Skin of body (tissue), 2 donors: ENCODE data around the gene GPR61. TPM values are rescaled to one million over a fixed set of nuclear protein-coding genes. Genes with fewer than 3 reads are reported as not detected.

Experiments used
- DNase-seq: peaks from one replicate; lab custom pipeline; 2025; lab: John Stamatoyannopoulos, UW
- total RNA-seq: library from RNA; depleted of rRNA; stranded (reverse); fragments of >200 nt; gene quantifications from one replicate; pipeline ENCODE4 v1.2.3, GENCODE V29; 2014

The GPR61 gene
- total RNA-seq, 1 donor from 2014 or later: under 0.01 TPM

- DNase-seq: no peak
Observed at GRCh38 chr1:109508873-109509175, 30.8 kb upstream of the GPR61 start.

GRCh38 chr1:109509176-109510134, 30.2 kb upstream of the GPR61 start, which contains the start of gene AMIGO1:
TSS of gene AMIGO1 (minus strand) at chr1:109509727. CDS start at chr1:109508912, 815 bp downstream.
- no peak for DNase-seq

DNA sequence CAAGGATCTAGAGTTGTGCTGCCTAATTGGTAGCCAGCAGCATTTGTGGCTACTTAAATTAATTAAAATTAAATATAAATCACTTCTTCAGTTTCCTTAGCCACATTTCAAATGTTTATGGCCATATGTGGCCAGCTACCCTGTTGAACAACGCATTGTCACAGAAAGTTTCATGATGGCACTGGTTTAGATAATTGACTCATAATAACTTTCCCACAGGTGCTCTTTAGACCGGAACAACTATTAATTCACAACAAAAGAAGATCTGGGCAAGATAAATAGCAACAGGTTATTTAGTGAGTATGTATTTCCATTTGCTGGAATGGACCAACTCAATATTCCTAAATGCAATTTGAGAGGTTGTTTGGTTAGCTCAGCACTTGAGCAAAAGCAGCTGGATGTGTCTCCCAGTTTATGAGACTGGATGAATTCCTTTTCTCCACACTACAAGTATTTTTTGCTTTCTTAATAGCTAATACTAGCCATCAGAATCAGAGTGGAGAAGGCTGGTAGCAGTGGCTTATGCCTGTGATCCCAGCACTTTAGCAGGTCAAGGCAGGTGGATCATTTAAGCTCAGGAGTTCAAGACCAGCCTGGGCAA, 26.5 kb upstream of the GPR61 start:
- DNase-seq: no peak

GRCh38 chr1:109514846-109515245, 24.8 kb upstream of the GPR61 start:
- DNase-seq: no peak

- DNase-seq: peak; percentile 16
Observed at GRCh38 chr1:109516872-109517271, 22.8 kb upstream of the GPR61 start.

GRCh38 chr1:109517337-109517736, 22.3 kb upstream of the GPR61 start:
- no peak for DNase-seq

- DNase-seq: peak; percentile 53
Observed at GRCh38 chr1:109521002-109521951, 18.4 kb upstream of the GPR61 start.

GRCh38 chr1:109522026-109522425, 17.6 kb upstream of the GPR61 start:
- DNase-seq: no peak

DNA sequence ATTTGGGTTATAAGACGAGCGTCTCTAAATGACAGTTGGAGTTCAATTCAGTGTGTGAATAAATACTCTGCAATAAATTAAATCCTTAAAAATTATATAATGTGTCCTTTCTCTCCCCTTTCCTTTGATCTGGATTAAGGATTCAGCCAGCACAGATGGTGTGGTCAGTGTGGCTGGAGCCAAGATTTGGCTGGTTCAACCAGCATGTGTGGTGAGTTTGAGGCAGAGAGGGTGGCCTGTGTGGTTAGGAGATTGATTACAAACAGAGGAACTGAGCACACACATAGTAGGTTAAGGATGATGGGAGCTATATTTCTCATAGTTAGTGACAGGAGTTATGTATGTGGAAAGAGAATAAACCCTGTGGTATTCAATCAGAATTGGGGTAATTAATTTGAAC, 16.0 kb upstream of the GPR61 start:
- DNase-seq: no peak

DNA sequence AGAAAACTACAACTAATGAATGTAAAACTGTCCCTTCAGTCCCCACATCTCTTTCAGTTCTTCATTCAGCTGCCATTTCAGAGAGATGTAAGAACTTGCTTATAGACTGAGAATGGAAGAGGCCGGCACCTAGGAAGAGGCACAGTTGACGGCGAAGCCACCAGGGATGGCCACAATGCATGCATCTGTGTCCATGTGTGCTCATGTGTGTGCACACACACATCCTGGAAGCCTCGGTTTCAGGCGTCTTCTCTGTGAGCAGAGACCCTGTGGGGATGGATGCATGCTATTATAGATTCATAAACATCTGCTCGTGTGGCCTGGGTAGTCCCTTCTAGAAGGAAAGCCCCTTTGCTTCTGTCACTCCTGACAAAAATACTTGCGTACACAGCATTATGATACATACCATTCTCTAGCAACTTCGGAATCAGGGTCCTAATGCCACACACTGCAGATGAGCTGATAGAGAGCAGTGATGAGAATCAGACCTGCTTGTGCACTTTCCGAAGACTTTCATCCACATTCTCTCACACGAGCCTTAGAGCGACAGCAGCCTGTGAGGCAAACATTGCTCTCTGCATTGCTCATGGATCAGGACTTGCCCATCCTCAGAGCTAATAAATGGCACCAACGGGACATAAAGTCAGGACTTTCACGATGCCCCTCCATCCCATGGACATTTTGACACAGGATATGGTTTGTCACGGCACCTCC, 12.4 kb upstream of the GPR61 start:
- no peak for DNase-seq

DNA sequence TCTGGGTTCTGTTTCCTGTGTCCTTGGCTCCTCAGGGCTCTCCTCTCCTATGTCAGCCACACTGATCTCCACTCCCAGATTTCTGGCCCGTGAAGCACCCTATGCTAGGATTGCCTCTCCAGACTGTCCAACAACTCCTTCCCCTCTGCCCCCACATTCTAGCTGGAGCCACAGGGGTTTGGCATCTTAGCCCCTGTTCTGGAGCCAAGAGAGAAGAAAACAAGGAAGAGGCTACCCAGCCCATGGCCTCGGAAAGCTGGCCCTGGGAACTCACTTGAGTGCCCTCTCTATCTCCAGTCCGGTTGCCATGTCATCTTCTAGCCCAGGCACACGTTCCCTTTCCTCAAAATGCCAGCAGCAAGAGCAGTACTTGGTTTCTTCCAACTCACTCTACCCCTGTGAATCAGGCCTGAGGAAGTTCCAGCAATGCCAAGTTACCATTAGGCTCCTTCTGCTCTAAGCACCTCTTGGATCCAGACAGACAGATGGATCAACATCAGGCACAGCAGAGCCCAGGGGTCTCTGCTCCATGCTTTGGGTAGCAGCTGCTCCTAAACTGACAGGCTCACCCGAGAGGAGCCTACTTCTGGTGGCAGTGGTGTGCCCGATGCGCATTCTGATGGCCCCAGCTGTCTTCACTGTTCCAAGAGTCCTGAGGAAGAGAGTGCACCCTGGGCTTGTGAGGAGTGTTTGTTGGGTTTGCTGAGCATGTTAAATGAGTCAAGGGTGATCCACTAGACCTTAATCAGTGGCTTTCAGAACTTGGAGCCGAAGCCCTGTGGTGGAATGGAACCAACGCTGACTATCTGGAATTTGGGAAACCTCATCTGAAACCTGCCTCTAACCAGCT, 11.6 kb upstream of the GPR61 start:
- DNase-seq: no peak

DNA sequence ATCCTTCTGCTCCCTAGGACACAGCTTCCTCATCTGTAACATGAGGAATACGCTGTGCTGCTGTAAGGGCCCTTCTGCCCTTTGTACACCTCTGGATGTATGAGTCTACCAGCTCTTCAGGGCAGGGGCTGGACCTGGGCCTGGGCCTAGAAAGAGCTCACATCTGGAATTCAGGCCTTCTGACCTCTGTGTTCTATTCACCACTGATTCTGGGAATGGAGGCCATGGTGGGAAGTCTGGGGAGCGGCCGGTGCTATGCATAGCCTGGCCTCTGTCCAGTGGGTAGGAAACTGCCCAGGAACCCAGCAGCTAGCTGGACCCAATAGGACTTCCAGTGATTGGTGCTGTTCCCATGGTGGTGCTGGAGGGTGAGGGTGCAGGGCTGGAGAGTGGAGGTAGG, 11.0 kb upstream of the GPR61 start:
- DNase-seq: no peak

DNA sequence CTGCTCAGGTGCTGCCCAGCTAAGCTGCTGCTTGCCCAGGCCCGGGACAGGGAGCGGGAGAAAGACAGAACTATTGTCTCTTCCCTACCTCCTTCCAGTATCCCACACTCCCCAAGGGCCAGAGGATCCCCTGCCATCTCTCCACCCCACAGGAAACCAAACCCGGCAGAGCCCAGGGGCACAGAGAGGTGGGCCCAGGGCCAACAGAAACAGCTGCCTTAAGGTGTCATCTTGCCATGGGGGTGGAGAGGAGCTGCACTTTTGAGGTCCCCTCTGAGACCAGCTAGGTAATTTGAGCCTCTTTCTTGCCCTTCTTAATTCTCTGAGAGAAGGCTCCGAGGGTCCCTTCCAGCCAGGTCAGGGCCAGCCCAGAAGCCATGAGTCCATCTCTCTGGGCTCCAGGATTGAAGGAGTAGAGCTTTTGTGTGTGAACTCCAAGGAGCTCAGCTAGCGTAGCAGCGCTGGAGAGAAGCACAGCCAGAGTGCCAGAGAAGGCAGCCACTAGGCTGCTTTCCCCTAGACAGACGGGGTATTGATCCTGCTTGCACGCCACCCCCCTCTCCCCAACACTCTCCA, 9.7 kb upstream of the GPR61 start:
- no peak for DNase-seq

DNA sequence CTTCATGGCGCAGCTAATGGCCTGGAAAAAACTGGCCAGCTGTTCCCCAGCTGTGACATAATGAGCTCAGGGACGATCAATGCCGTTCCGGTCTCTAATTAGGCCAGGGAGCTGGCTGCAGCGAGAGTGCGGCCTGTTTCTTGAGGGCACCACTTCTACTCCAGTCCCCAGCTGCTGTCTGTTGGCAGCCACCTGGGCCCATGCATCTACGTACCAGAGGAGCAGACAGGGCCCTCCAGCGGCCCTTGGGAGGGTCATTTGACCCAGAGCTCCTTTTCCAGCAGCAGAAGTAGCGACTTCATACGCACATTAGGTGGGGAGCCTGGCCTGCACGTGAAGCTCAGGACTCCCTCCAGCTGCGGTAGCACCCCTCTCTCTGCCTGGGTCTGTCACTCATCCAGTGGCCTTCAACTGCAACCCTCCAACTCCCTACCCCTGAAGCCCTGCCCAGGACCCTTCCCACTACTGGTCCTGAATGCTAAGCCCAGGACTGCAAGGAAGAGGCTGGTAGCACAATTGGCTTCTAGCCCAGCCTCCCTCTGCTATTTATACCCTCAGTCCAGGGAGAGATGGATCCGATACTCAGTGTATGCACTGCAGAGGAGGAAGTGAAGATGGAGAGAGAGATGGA, 9.1 kb upstream of the GPR61 start:
- peak; percentile 39 for DNase-seq

DNA sequence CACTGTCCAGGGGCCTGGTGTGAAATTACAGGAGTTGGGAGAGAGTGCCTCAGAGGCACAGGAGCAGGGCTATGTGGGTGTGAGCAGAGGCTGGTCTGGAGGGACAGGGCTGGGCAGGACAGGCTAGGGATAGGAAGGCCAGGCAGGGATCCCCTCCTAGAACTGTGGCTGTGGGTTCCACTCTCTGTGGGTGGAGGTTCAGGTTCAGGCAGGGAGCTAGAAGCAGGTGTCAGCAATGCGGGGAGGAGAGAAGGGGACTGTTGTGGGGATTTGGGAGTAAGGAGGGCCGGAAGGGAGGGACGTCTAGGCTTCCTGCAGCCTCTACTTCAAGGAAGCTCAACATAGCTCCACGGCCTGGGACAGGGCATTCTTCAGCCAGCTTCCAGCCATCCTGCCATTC, 8.3 kb upstream of the GPR61 start:
- DNase-seq: no peak

DNA sequence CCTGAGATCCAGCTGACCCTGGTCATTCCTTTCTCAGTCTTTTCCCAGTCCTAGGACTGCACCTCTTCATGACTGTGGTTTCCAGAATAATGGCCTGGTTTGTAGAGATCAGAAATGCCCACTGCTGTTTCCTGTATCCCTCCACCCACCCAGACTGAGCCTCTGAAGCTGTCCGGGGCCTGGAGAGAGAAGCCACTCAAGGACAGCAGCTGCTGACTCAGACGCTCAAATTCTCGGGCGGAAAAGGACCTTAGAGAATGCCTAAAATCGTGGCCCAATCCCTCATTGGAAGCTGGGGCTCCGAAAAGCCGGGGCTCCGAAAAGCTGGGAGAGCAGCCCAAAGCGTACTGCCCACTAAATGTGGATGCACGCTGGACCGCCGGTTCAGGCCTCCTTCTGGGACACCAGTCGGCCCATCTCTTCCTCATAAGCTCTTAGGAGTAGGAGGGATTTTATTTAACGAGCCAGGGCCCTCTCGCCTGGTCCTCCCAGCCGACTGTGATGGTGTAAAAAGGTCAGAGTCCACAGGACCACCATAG, 7.8 kb upstream of the GPR61 start:
- DNase-seq: no peak

GRCh38 chr1:109532365-109533136, 7.1 kb upstream of the GPR61 start:
- DNase-seq: peak; percentile 75

- no peak for DNase-seq
Observed at GRCh38 chr1:109534307-109534858, 5.3 kb upstream of the GPR61 start.
